GM23338 (cell line): ENCODE results near the gene KIF4A. TPM values are rescaled to one million over a fixed set of nuclear protein-coding genes. Genes with fewer than 3 reads are reported as not detected.

Experiments used
- ATAC-seq: fragments of 200-7000 bp; cut with Tn5 transposase; 3 replicates; pipeline ENCODE4 v1.9.1; 2020
- DNase-seq: peaks from one replicate; pipeline ENCODE4 v3.0.0-alpha.2; 2015; ENCODE audit warnings: low spot score
- H2AFZ ChIP-seq: fragments of 200-600 bp; sonication (generic); 2 replicates; pipeline ENCODE4 v1.8.0; 2016; ENCODE audit warnings: antibody characterized with exemption, mild to moderate bottlenecking, moderate library complexity
- H3F3A ChIP-seq: fragments of 200-600 bp; sonication (generic); replicated peaks from 2 replicates; pipeline ENCODE4 v1.8.0; 2017; ENCODE audit warnings: antibody characterized with exemption, mixed run types, low read depth
- H3K27ac ChIP-seq: fragments of 200-600 bp; sonication (generic); 2 replicates; pipeline ENCODE4 v1.6.1; 2016; ENCODE audit warnings: low read depth
- H3K27me3 ChIP-seq: fragments of 200-600 bp; sonication (generic); 2 replicates; pipeline ENCODE4 v1.8.0; 2016; ENCODE audit warnings: mild to moderate bottlenecking, mixed run types, moderate library complexity; ENCODE audit not compliant: insufficient read depth
- H3K36me3 ChIP-seq: fragments of 200-600 bp; sonication (generic); 2 replicates; pipeline ENCODE4 v1.8.0; 2016; ENCODE audit warnings: mild to moderate bottlenecking; ENCODE audit not compliant: insufficient read depth
- H3K4me1 ChIP-seq: fragments of 200-600 bp; sonication (generic); 2 replicates; pipeline ENCODE4 v1.8.0; 2016; ENCODE audit warnings: mild to moderate bottlenecking, moderate library complexity; ENCODE audit not compliant: insufficient read depth
- H3K4me2 ChIP-seq: fragments of 200-600 bp; sonication (generic); 2 replicates; pipeline ENCODE4 v1.7.1; 2017; ENCODE audit warnings: mixed run types
- H3K4me3 ChIP-seq: fragments of 200-600 bp; sonication (generic); 2 replicates; pipeline ENCODE4 v1.6.1; 2016; ENCODE audit warnings: mixed run types
- H3K79me2 ChIP-seq: fragments of 200-600 bp; sonication (generic); replicated peaks from 2 replicates; pipeline ENCODE4 v1.8.0; 2017; ENCODE audit warnings: mild to moderate bottlenecking; ENCODE audit not compliant: insufficient read depth
- H3K9me2 ChIP-seq: fragments of 200-600 bp; sonication (generic); 2 replicates; pipeline ENCODE4 v1.8.0; 2017; ENCODE audit not compliant: insufficient read depth
- H4K20me1 ChIP-seq: fragments of 200-600 bp; sonication (generic); replicated peaks from 2 replicates; pipeline ENCODE4 v1.8.0; 2017; ENCODE audit warnings: mild to moderate bottlenecking; ENCODE audit not compliant: insufficient read depth
- H3K27ac Mint-ChIP-seq: 2 replicates; pipeline ENCODE4 v1.8.0; 2020; ENCODE audit warnings: inconsistent platforms, mild to moderate bottlenecking, moderate library complexity, mixed read lengths
- H3K27me3 Mint-ChIP-seq: 3 replicates; pipeline ENCODE4 v1.8.0; 2022; ENCODE audit warnings: low read depth, mild to moderate bottlenecking, moderate library complexity, mixed read lengths, inconsistent platforms; ENCODE audit not compliant: insufficient read depth, poor library complexity
- H3K36me3 Mint-ChIP-seq: 3 replicates; pipeline ENCODE4 v1.8.0; 2021; ENCODE audit warnings: low read depth, mild to moderate bottlenecking, inconsistent platforms, moderate library complexity, mixed read lengths
- H3K4me1 Mint-ChIP-seq: 3 replicates; pipeline ENCODE4 v1.8.0; 2020; ENCODE audit warnings: mild to moderate bottlenecking, inconsistent platforms, mixed read lengths
- H3K4me3 Mint-ChIP-seq: 3 replicates; pipeline ENCODE4 v1.8.0; 2021; ENCODE audit warnings: moderate library complexity, mild to moderate bottlenecking, inconsistent platforms, mixed read lengths
- H3K9me3 Mint-ChIP-seq: 3 replicates; pipeline ENCODE4 v1.8.0; 2020; ENCODE audit warnings: moderate library complexity, mild to moderate bottlenecking, inconsistent platforms, mixed read lengths
- CTCF ChIP-seq, 2 experiments: fragments of 200-600 bp in 1 of 2; sonication (generic) in 1 of 2; conservative IDR thresholded peaks; 2 replicates each; pipeline versions ENCODE4 v1.5.1 to v1.6.1; 2016 to 2017; ENCODE audit warnings: antibody characterized with exemption in 2 of 2, low read depth in 2 of 2, mild to moderate bottlenecking in 2 of 2, moderate library complexity in 1 of 2
- ETS1 ChIP-seq: IDR thresholded peaks from 2 replicates; pipeline ENCODE4 v1.6.1; 2016; ENCODE audit warnings: antibody characterized with exemption
- EZH2 ChIP-seq: fragments of 200-600 bp; sonication (generic); IDR thresholded peaks from one replicate; pipeline ENCODE4 v1.8.0; 2017; ENCODE audit warnings: antibody characterized with exemption, mild to moderate bottlenecking, low read depth; ENCODE audit not compliant: unreplicated experiment
- EZH2phosphoT487 ChIP-seq: fragments of 200-600 bp; sonication (generic); IDR thresholded peaks from one replicate; pipeline ENCODE4 v1.8.1; 2018; ENCODE audit warnings: antibody characterized with exemption; ENCODE audit not compliant: unreplicated experiment
- REST ChIP-seq: IDR thresholded peaks from one replicate; pipeline ENCODE4 v1.6.1; 2018; ENCODE audit warnings: antibody characterized with exemption; ENCODE audit not compliant: unreplicated experiment
- ZNF114 ChIP-seq: fragments of 250-450 bp; sonication (Bioruptor Pico); IDR thresholded peaks from 2 replicates; pipeline ENCODE4 v1.5.0; 2020; ENCODE audit warnings: mild to moderate bottlenecking, moderate library complexity
- ZNF331 ChIP-seq: fragments of 250-450 bp; sonication (Bioruptor Pico); IDR thresholded peaks from 2 replicates; pipeline ENCODE4 v1.5.0; 2020; ENCODE audit warnings: low read depth, mild to moderate bottlenecking, moderate library complexity
- ZNF462 ChIP-seq: fragments of 250-450 bp; sonication (Bioruptor Pico); IDR thresholded peaks from 2 replicates; pipeline ENCODE4 v1.5.0; 2020; ENCODE audit warnings: mild to moderate bottlenecking, moderate library complexity
- polyA plus RNA-seq: library from polyadenylated mRNA; unstranded; fragments of >200 nt; fragmentation: Nextera tagmentation; extraction: Ambion mirVana; gene quantifications from 2 replicates; pipeline ENCODE4 v1.2.1, GENCODE V29; 2016
- total RNA-seq: library from RNA; depleted of rRNA; stranded (reverse); fragments of >200 nt; shearing (Covaris generic); gene quantifications from 2 replicates; pipeline ENCODE4 v1.2.3, GENCODE V29; 2014

KIF4A gene
- total and polyA plus RNA-seq, 2 experiments from 2014 or later: 21.5 to 27.6 TPM

- no peak for TF ChIP-seq ZNF462
Observed at GRCh38 chrX:70437011-70437410, 147.1 kb downstream of the KIF4A start (continued).

GRCh38 chrX:70437921-70438665, 148.2 kb downstream of the KIF4A start:
- H3K27me3 Mint-ChIP-seq: peaks cover 5% of the 10 kb centered on the region
- Histone ChIP-seq H3K4me3 (no peak overlapping the region), H2AFZ (no peak overlapping the region), H3K9me2 (no peaks in the 10 kb centered on the region), H3K36me3 (no peaks in the 10 kb centered on the region), H3K79me2 (no peaks in the 10 kb centered on the region), H3K27me3 (no peaks in the 10 kb centered on the region), H4K20me1 (no peaks in the 10 kb centered on the region), H3K4me1 (no peaks in the 10 kb centered on the region; the same call in 1 of the 2 replicates), H3K27ac (no peak overlapping the region), H3K4me2 (no peak overlapping the region), H3F3A (no peaks in the 10 kb centered on the region)
- H3K4me3 Mint-ChIP-seq: no peak overlapping the region; the same call in 2 of the 3 replicates
- no peaks in the 10 kb centered on the region for H3K9me3 Mint-ChIP-seq
- H3K36me3 Mint-ChIP-seq: no peaks in the 10 kb centered on the region
- no peak for ATAC-seq
- H3K27ac Mint-ChIP-seq: no peak overlapping the region
- DNase-seq: no peak
- TF ChIP-seq ZNF114 (CRISPR knock-in tag) (no peak), EZH2 (no peak), CTCF (conservative IDR thresholded peaks at IDR 0.05; ENCODE audit: low read depth in 2 of 2) (no peak), ETS1 (no peak), ZNF331 (CRISPR knock-in tag) (no peak), EZH2phosphoT487 (no peak), REST (no peak)
- peaks cover 19% of the 10 kb centered on the region for H3K4me1 Mint-ChIP-seq
